ENCODE results near the gene SPTBN1. TPM values are rescaled to one million over a fixed set of nuclear protein-coding genes. Genes with fewer than 3 reads are reported as not detected.
"Not testable (repeated sequence)": the region's sequence is repeated elsewhere in the genome, so short reads cannot be mapped to it uniquely, and the experiment has no call there.

The SPTBN1 gene
- total RNA-seq, 2 donors from 2014 or later: 179 to 194 TPM

GRCh38 chr2:54526226-54526879, 70.2 kb downstream of the SPTBN1 start:
- no peak overlapping the region for H3K4me3 Mint-ChIP-seq
- peaks cover 33% of the 10 kb centered on the region for H3K36me3 Mint-ChIP-seq (ENCODE audit: low read depth)
- WGBS, 2 experiments (ENCODE audit: insufficient coverage in 1 of 2, insufficient read length in 1 of 2): 95 to 96% methylated on average over 11 to 12 of the region's 12 CpGs
- H3K9ac ChIP-seq (ENCODE audit: extremely low read depth, low read length, poor library complexity, severe bottlenecking): no peak overlapping the region
- no peak overlapping the region for H3K27ac ChIP-seq (ENCODE audit: low read depth, low read length)
- no peaks in the 10 kb centered on the region for H3K9me3 ChIP-seq (ENCODE audit: control insufficient read depth, low read length)
- TF ChIP-seq, protein P1, sequence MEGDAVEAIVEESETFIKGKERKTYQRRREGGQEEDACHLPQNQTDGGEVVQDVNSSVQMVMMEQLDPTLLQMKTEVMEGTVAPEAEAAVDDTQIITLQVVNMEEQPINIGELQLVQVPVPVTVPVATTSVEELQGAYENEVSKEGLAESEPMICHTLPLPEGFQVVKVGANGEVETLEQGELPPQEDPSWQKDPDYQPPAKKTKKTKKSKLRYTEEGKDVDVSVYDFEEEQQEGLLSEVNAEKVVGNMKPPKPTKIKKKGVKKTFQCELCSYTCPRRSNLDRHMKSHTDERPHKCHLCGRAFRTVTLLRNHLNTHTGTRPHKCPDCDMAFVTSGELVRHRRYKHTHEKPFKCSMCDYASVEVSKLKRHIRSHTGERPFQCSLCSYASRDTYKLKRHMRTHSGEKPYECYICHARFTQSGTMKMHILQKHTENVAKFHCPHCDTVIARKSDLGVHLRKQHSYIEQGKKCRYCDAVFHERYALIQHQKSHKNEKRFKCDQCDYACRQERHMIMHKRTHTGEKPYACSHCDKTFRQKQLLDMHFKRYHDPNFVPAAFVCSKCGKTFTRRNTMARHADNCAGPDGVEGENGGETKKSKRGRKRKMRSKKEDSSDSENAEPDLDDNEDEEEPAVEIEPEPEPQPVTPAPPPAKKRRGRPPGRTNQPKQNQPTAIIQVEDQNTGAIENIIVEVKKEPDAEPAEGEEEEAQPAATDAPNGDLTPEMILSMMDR (conservative IDR thresholded peaks at IDR 0.05): no peak
- no peak overlapping the region for H3K4me3 ChIP-seq (ENCODE audit: low read length)
- no peak overlapping the region for H3K27ac Mint-ChIP-seq
- no peaks in the 10 kb centered on the region for H3K27me3 Mint-ChIP-seq (ENCODE audit: insufficient read depth)
- H3K4me1 Mint-ChIP-seq: no peaks in the 10 kb centered on the region
- H3K27me3 ChIP-seq (ENCODE audit: control insufficient read depth, insufficient read depth, low read length, poor library complexity, severe bottlenecking): no peaks in the 10 kb centered on the region
- no peaks in the 10 kb centered on the region for H3K4me1 ChIP-seq (ENCODE audit: control insufficient read depth, insufficient read depth, low read length)
- no peaks in the 10 kb centered on the region for H3K9me3 Mint-ChIP-seq
- peaks cover 21% of the 10 kb centered on the region for H3K36me3 ChIP-seq (ENCODE audit: control insufficient read depth, insufficient read depth, low read length)
- no peak for DNase-seq

DNA sequence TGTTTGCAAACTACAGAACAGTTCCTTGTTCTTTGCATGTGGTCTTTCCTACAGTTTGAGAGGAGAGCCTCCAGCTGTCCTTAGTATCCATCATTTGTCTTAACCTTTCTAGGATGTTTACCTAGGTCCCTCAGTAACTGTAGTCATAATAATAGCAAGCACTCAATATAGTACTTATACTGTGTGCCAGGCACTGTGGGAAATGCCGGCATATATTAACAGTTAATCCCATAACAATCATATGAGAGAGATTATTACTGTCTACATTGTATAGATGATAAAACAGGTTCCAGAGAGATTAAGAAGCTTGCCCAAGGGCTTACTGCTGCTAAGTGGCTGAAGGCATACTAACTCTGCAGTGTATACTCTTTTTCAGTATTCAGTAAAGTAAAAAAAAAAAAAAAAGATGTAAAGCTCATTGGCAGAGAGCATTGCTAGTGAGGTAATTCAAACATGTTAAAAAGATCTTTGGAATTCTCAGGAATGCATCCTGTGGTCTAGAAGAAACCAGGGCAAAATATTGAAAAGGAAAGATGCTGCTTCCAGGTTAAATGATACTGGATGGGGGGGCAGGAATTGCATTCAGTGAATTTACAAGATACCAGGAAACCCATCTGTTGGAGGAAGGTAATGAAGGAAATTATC, 72.3 kb downstream of the SPTBN1 start:
- peaks cover 4% of the 10 kb centered on the region for H3K4me1 ChIP-seq (ENCODE audit: control insufficient read depth, insufficient read depth, low read length)
- Mint-ChIP-seq H3K27me3 (ENCODE audit: insufficient read depth) (no peaks in the 10 kb centered on the region), H3K9me3 (no peaks in the 10 kb centered on the region), H3K4me1 (peaks cover 9% of the 10 kb centered on the region), H3K27ac (no peak overlapping the region), H3K36me3 (ENCODE audit: low read depth) (peaks cover 33% of the 10 kb centered on the region), H3K4me3 (no peak overlapping the region)
- no peaks in the 10 kb centered on the region for H3K27me3 ChIP-seq (ENCODE audit: control insufficient read depth, insufficient read depth, low read length, poor library complexity, severe bottlenecking)
- no peaks in the 10 kb centered on the region for H3K9me3 ChIP-seq (ENCODE audit: control insufficient read depth, low read length)
- no peak for DNase-seq
- no peak overlapping the region for H3K27ac ChIP-seq (ENCODE audit: low read depth, low read length)
- no peak overlapping the region for H3K9ac ChIP-seq (ENCODE audit: extremely low read depth, low read length, poor library complexity, severe bottlenecking)
- H3K36me3 ChIP-seq (ENCODE audit: control insufficient read depth, insufficient read depth, low read length): peaks cover 21% of the 10 kb centered on the region
- no peak overlapping the region for H3K4me3 ChIP-seq (ENCODE audit: low read length)
- TF ChIP-seq, protein P1 (conservative IDR thresholded peaks at IDR 0.05): no peak
- WGBS, 2 experiments (ENCODE audit: insufficient coverage in 1 of 2, insufficient read length in 1 of 2): no CpG with 5 or more reads among the region's 1 CpG

DNA sequence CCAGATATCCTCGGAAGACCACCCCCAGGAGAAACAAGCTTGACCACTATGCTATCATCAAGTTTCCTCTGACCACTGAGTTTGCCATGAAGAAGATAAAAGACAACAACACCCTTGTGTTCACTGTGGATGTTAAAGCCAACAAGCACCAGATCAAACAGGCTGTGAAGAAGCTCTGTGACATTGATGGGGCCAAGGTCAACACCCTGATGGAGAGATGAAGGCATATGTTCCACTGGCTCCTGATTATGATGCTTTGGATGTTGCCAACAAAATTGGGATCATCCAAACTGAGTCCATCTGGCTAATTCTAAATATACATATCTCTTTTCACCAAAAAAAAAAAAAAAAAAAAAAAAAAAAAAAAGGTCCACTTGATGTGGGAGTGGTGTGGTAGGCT, 73.4 kb downstream of the SPTBN1 start:
- not testable (repeated sequence) for H3K9me3 ChIP-seq (ENCODE audit: control insufficient read depth, low read length); DNase-seq; H3K27ac Mint-ChIP-seq; H3K9me3 Mint-ChIP-seq; H3K4me3 Mint-ChIP-seq; H3K27me3 Mint-ChIP-seq (ENCODE audit: insufficient read depth); H3K4me1 Mint-ChIP-seq; H3K27ac ChIP-seq (ENCODE audit: low read depth, low read length); H3K4me3 ChIP-seq (ENCODE audit: low read length); H3K27me3 ChIP-seq (ENCODE audit: control insufficient read depth, insufficient read depth, low read length, poor library complexity, severe bottlenecking); H3K4me1 ChIP-seq (ENCODE audit: control insufficient read depth, insufficient read depth, low read length); H3K9ac ChIP-seq (ENCODE audit: extremely low read depth, low read length, poor library complexity, severe bottlenecking)
- H3K36me3 Mint-ChIP-seq (ENCODE audit: low read depth): peaks cover 33% of the 10 kb centered on the region
- WGBS, 2 experiments (ENCODE audit: insufficient coverage in 1 of 2, insufficient read length in 1 of 2): 94 to 100% methylated on average over 1 of the region's 1 CpG
- H3K36me3 ChIP-seq (ENCODE audit: control insufficient read depth, insufficient read depth, low read length): peaks cover 21% of the 10 kb centered on the region

Data from endodermal cell (in vitro differentiated cells).